HS-5 (cell line): Measurements from ENCODE around the gene SCFD2.

ENCODE experiments used
- DNase-seq: peaks from one replicate; pipeline ENCODE4 v3.0.0-alpha.2; 2012; ENCODE audit warnings: low read depth

The SCFD2 gene

GRCh38 chr4:52954560-52955170 is 411.2 kb downstream of the SCFD2 start:
- no peak for DNase-seq

- DNase-seq: no peak
Observed at GRCh38 chr4:52952540-52952939, 413.3 kb downstream of the SCFD2 start.

GRCh38 chr4:52951016-52951415 is 414.8 kb downstream of the SCFD2 start:
- no peak for DNase-seq

GRCh38 chr4:52950226-52950625 is 415.6 kb downstream of the SCFD2 start:
- DNase-seq: no peak

GRCh38 chr4:52949336-52949735 is 416.5 kb downstream of the SCFD2 start:
- no peak for DNase-seq

- DNase-seq: no peak
Observed at GRCh38 chr4:52948057-52948423, 417.8 kb downstream of the SCFD2 start.

- DNase-seq: no peak
Observed at GRCh38 chr4:52947401-52948056, 418.3 kb downstream of the SCFD2 start.

GRCh38 chr4:52946855-52947254 is 419.0 kb downstream of the SCFD2 start:
- DNase-seq: no peak

GRCh38 chr4:52945982-52946381 is 419.9 kb downstream of the SCFD2 start:
- DNase-seq: no peak

- no peak for DNase-seq
Observed at GRCh38 chr4:52945326-52945898, 420.4 kb downstream of the SCFD2 start.

- no peak for DNase-seq
Observed at GRCh38 chr4:52943677-52944076, 422.2 kb downstream of the SCFD2 start.

- DNase-seq: no peak
Observed at GRCh38 chr4:52942936-52943335, 422.9 kb downstream of the SCFD2 start.

GRCh38 chr4:52941450-52941849 is 424.4 kb downstream of the SCFD2 start:
- no peak for DNase-seq

- DNase-seq: no peak
Observed at GRCh38 chr4:52939739-52940138, 426.1 kb downstream of the SCFD2 start.

- DNase-seq: no peak
Observed at GRCh38 chr4:52939325-52939724, 426.5 kb downstream of the SCFD2 start.

- no peak for DNase-seq
Observed at GRCh38 chr4:52937829-52938228, 428.0 kb downstream of the SCFD2 start.

GRCh38 chr4:52936729-52937128 is 429.1 kb downstream of the SCFD2 start:
- no peak for DNase-seq

GRCh38 chr4:52935317-52935716 is 430.5 kb downstream of the SCFD2 start:
- no peak for DNase-seq

- DNase-seq: no peak
Observed at GRCh38 chr4:52933738-52934137, 432.1 kb downstream of the SCFD2 start.

- no peak for DNase-seq
Observed at GRCh38 chr4:52932591-52933470, 433.0 kb downstream of the SCFD2 start.

- DNase-seq: no peak
Observed at GRCh38 chr4:52931243-52931642, 434.6 kb downstream of the SCFD2 start.

- no peak for DNase-seq
Observed at GRCh38 chr4:52926196-52926974, 439.5 kb downstream of the SCFD2 start.
